CD4-positive, alpha-beta T cell (primary cell): ENCODE results near the gene U2AF1L4. TPM values are rescaled to one million over a fixed set of nuclear protein-coding genes. Genes with fewer than 3 reads are reported as not detected.

Source experiments
- ATAC-seq: fragments of 200-7000 bp; cut with Tn5 transposase; one replicate; pipeline ENCODE4 v1.10.0; 2022; ENCODE audit warnings: mild to moderate bottlenecking; ENCODE audit not compliant: poor library complexity
- CTCF ChIA-PET: fragments of 350-600 bp; sonication (Branson Sonifier 250); formaldehyde crosslinking; loops from one replicate; lab custom pipeline; 2021; ENCODE audit warnings: antibody characterized with exemption, inconsistent platforms; lab: Charles Lee
- POLR2A ChIA-PET: fragments of 350-600 bp; sonication (Branson Sonifier 250); formaldehyde crosslinking; loops from one replicate; lab custom pipeline; 2021; ENCODE audit warnings: antibody characterized with exemption, inconsistent platforms; lab: Charles Lee
- DNase-seq, 14 experiments: peaks; one replicate each; pipeline ENCODE4 v3.0.0-alpha.2; 2013 to 2020; ENCODE audit warnings: mixed read lengths in 2 of 14
- H3K27ac ChIP-seq, 2 donors: one replicate each; pipeline versions ENCODE4 v1.5.1 to v1.7.0; 2013; ENCODE audit warnings: low read length in 2 of 2, low read depth in 1 of 2, mild to moderate bottlenecking in 1 of 2
- H3K27me3 ChIP-seq, 2 experiments: 1 replicate in 1 of 2; 2 replicates in 1 of 2; pipeline versions ENCODE4 v1.6.1 to v1.7.0; 2013; ENCODE audit warnings: low read length in 2 of 2, control low read depth in 1 of 2, mild to moderate bottlenecking in 1 of 2, moderate library complexity in 1 of 2; ENCODE audit not compliant: insufficient read depth in 2 of 2, control insufficient read depth in 1 of 2
- H3K36me3 ChIP-seq: one replicate; pipeline ENCODE4 v1.6.1; 2013; ENCODE audit warnings: low read length, control low read depth; ENCODE audit not compliant: insufficient read depth
- H3K4me1 ChIP-seq: one replicate; pipeline ENCODE4 v1.6.1; 2013; ENCODE audit warnings: low read length, control low read depth; ENCODE audit not compliant: insufficient read depth
- H3K4me3 ChIP-seq: one replicate; pipeline ENCODE4 v1.5.1; 2013; ENCODE audit warnings: mild to moderate bottlenecking, low read length, moderate library complexity
- H3K9me3 ChIP-seq, 2 experiments: 1 replicate in 1 of 2; 2 replicates in 1 of 2; pipeline versions ENCODE4 v1.6.1 to v1.7.0; 2013; ENCODE audit warnings: low read length in 2 of 2, mild to moderate bottlenecking in 2 of 2, control low read depth in 1 of 2, moderate library complexity in 1 of 2; ENCODE audit not compliant: control insufficient read depth in 1 of 2, insufficient read depth in 1 of 2
- H3K27ac Mint-ChIP-seq: one replicate; pipeline ENCODE4 v1.8.0; 2020; ENCODE audit warnings: mixed read lengths
- H3K27me3 Mint-ChIP-seq: one replicate; pipeline ENCODE4 v1.8.0; 2021; ENCODE audit warnings: mixed read lengths
- H3K36me3 Mint-ChIP-seq: one replicate; pipeline ENCODE4 v1.8.0; 2021; ENCODE audit warnings: low read depth, mixed read lengths
- H3K4me1 Mint-ChIP-seq: one replicate; pipeline ENCODE4 v1.8.0; 2021; ENCODE audit warnings: low read depth, mixed read lengths
- H3K4me3 Mint-ChIP-seq: one replicate; pipeline ENCODE4 v1.8.0; 2020; ENCODE audit warnings: mild to moderate bottlenecking, mixed read lengths
- H3K9me3 Mint-ChIP-seq: one replicate; pipeline ENCODE4 v1.8.0; 2020; ENCODE audit warnings: mixed read lengths
- CTCF ChIP-seq: fragments of 200-600 bp; IDR thresholded peaks from one replicate; pipeline ENCODE4 v1.8.0; 2022; ENCODE audit warnings: antibody characterized with exemption, mild to moderate bottlenecking
- intact Hi-C, 2 experiments: fragments of 100-400 bp; cut with DNase I in 1 of 2; cut with micrococcal nuclease in 1 of 2; formaldehyde crosslinking; loops; one replicate each; pipeline versions ENCODE4 v1.15.1 to v1.9.0; 2023 to 2025; cut with DNase I, micrococcal nuclease
- total RNA-seq, 174 experiments: library from RNA in 2 of 174; stranded (reverse) in 2 of 174; gene quantifications; one replicate each; pipeline ENCODE4 v1.2.3 and lab custom pipeline; 2021 to 2026

U2AF1L4 gene
- total RNA-seq, 2 experiments from 2014 or later = 74.6 to 85.8 TPM

GRCh38 chr19:35789978-35790944 lies 45.0 kb upstream of the U2AF1L4 start:
- H3K27me3 Mint-ChIP-seq = peaks cover 6% of the 10 kb centered on the region
- no peak for TF ChIP-seq CTCF
- CTCF ChIA-PET = no interaction called here

GRCh38 chr19:35789195-35789977 lies 44.2 kb upstream of the U2AF1L4 start:
- intact Hi-C loops = no loop called here
- Mint-ChIP-seq H3K4me3 (no peak overlapping the region), H3K9me3 (no peaks in the 10 kb centered on the region), H3K27ac (no peak overlapping the region), H3K4me1 (no peaks in the 10 kb centered on the region), H3K36me3 (no peaks in the 10 kb centered on the region), H3K27me3 (peaks cover 6% of the 10 kb centered on the region)
- H3K27ac ChIP-seq = no peak overlapping the region
- no peak for ATAC-seq
- H3K4me3 ChIP-seq = no peak overlapping the region
- peaks cover 3% of the 10 kb centered on the region for H3K36me3 ChIP-seq
- DNase-seq = no peak
- H3K9me3 ChIP-seq = no peaks in the 10 kb centered on the region
- ChIA-PET CTCF (no interaction called here), POLR2A (no interaction called here)
- H3K27me3 ChIP-seq = no peaks in the 10 kb centered on the region
- no peak for TF ChIP-seq CTCF
- no peaks in the 10 kb centered on the region for H3K4me1 ChIP-seq

More at GRCh38 chr19:35789978-35790944, 45.0 kb upstream of the U2AF1L4 start:
- Histone ChIP-seq H3K9me3 (no peaks in the 10 kb centered on the region), H3K36me3 (peaks cover 3% of the 10 kb centered on the region), H3K4me3 (no peak overlapping the region), H3K27me3 (no peaks in the 10 kb centered on the region), H3K4me1 (no peaks in the 10 kb centered on the region), H3K27ac (no peak overlapping the region)
- Mint-ChIP-seq H3K4me3 (no peak overlapping the region), H3K4me1 (no peaks in the 10 kb centered on the region), H3K36me3 (no peaks in the 10 kb centered on the region), H3K9me3 (no peaks in the 10 kb centered on the region), H3K27ac (no peak overlapping the region)
- POLR2A ChIA-PET = no interaction called here
- intact Hi-C loops = no loop called here
- no peak for ATAC-seq
- no peak for DNase-seq

GRCh38 chr19:35788205-35788960 lies 43.2 kb upstream of the U2AF1L4 start:
- intact Hi-C loops = no loop called here
- TF ChIP-seq CTCF = no peak
- peaks cover under 1% of the 10 kb centered on the region for H3K36me3 Mint-ChIP-seq
- ATAC-seq (no peak), DNase-seq (peak in 1 of 14 experiments; percentile 12)
- no peaks in the 10 kb centered on the region for H3K4me1 ChIP-seq
- H3K27ac ChIP-seq = no peak overlapping the region
- POLR2A ChIA-PET = no interaction called here
- no peak overlapping the region for H3K4me3 ChIP-seq
- no peak overlapping the region for H3K27ac Mint-ChIP-seq
- no peaks in the 10 kb centered on the region for H3K9me3 Mint-ChIP-seq
- H3K27me3 Mint-ChIP-seq = no peaks in the 10 kb centered on the region
- no peaks in the 10 kb centered on the region for H3K27me3 ChIP-seq
- H3K36me3 ChIP-seq = peaks cover 3% of the 10 kb centered on the region
- no peak overlapping the region for H3K4me3 Mint-ChIP-seq
- H3K9me3 ChIP-seq = no peaks in the 10 kb centered on the region
- CTCF ChIA-PET = interaction anchor here (0.6 kb wide), 1 partner anchor 93 kb away, joined by 4 read pairs; no protein-coding TSS in a partner anchor
- no peaks in the 10 kb centered on the region for H3K4me1 Mint-ChIP-seq
